ENCODE results near the gene ATOH8. TPM values are rescaled to one million over a fixed set of nuclear protein-coding genes. Genes with fewer than 3 reads are reported as not detected.
A peak's percentile ranks its signal among the peaks of the same experiment; 100 is the strongest.

The ATOH8 gene
- total and polyA plus RNA-seq, 9 donors = 9.4 to 37.7 (median 29.6) TPM

DNA sequence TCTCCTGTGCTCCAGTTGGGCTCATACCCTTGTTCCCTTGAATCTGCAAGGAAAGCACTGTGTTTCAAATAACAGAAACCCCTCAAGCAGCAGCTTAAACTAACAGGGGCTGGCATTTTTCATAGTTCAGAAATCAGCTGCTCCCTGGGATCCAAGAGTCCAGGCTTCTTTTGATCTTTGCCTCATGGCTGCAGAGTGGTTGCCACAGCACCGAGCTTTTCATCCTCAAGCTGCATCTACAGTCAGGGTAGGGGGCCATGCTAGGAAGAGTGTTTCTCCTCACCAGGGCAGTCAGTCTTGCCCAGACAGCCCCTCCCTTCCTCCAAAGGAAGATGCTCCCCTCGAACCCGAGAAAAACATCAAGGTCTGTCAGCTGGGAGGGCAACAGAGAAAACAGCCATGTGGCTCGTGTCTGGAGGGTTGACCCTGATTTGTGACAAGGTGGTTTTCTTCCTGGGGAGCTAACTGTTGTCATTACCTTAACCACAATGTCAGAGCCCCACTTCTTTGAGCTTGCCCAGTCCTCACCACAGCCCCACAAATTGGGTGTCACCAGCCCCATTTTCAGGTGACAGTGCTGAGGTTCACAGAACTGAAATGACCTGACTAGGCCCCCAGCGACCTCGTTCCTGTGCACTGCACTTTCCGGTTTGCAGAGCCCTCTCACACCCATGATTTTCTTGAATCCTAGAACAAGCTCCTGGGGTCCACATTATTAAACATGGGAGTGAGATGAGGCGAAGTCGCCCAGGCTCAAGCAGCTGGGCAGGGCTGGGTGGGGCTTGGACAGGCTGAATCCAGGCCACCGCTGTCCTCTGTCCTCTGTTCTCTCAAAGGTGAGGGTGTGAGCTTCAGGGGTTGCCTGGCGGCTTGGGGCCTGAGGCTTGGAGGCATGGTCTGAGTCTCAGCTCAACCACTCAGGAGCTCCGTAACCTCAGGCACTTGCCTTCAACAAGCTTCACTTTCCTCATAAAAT is 21.9 kb downstream of the ATOH8 start:
- Histone ChIP-seq H3K9me3 (no peaks in the 10 kb centered on the region), H3K4me3 (no peak overlapping the region), H3K36me3 (no peaks in the 10 kb centered on the region), H3K4me1 (ENCODE audit: insufficient read depth) (peaks cover 57% of the 10 kb centered on the region), H3K27ac (no peak overlapping the region), H3K27me3 (no peaks in the 10 kb centered on the region)
- WGBS, 3 donors = 94 to 97% (median 95%) methylated on average over 12 of the region's 12 CpGs
- intact Hi-C loops (cut with DNase I) = no loop called here
- DNase-seq = no peak
- TF ChIP-seq, protein P1, sequence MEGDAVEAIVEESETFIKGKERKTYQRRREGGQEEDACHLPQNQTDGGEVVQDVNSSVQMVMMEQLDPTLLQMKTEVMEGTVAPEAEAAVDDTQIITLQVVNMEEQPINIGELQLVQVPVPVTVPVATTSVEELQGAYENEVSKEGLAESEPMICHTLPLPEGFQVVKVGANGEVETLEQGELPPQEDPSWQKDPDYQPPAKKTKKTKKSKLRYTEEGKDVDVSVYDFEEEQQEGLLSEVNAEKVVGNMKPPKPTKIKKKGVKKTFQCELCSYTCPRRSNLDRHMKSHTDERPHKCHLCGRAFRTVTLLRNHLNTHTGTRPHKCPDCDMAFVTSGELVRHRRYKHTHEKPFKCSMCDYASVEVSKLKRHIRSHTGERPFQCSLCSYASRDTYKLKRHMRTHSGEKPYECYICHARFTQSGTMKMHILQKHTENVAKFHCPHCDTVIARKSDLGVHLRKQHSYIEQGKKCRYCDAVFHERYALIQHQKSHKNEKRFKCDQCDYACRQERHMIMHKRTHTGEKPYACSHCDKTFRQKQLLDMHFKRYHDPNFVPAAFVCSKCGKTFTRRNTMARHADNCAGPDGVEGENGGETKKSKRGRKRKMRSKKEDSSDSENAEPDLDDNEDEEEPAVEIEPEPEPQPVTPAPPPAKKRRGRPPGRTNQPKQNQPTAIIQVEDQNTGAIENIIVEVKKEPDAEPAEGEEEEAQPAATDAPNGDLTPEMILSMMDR (IDR thresholded peaks at IDR 0.05) = no peak
- TF ChIP-seq POLR2A (IDR thresholded peaks at IDR 0.05) (no peak), EP300 (IDR thresholded peaks at IDR 0.05) (no peak)

DNA sequence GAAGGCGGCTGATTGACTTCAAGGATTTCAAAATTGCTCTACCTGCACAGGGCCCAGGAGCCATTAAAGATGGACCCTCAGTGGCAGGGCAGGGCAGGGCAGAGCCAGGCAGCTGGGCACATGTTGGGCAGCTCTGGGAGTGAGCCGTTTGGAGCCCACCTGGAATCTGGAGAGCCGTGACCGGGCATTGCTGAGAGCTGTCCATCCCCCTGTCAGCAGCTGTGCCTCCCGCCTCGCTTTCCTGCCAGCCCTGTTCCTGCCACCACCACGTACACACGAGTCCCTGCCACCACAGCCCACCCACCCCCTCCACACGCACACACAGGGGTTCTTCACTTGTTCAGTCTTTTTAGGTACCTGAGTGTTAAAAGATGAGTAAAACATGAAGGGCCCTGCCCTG is 22.9 kb downstream of the ATOH8 start:
- Histone ChIP-seq H3K4me3 (no peak overlapping the region), H3K36me3 (no peaks in the 10 kb centered on the region), H3K27me3 (no peaks in the 10 kb centered on the region), H3K9me3 (no peaks in the 10 kb centered on the region), H3K27ac (peak overlapping the region in 1 of 2 donors; percentile 4), H3K4me1 (ENCODE audit: insufficient read depth) (peaks cover 48% of the 10 kb centered on the region)
- no peak for DNase-seq
- TF ChIP-seq EP300 (IDR thresholded peaks at IDR 0.05) (no peak), POLR2A (IDR thresholded peaks at IDR 0.05) (no peak)
- TF ChIP-seq, protein P1 (IDR thresholded peaks at IDR 0.05) = no peak
- WGBS, 3 donors = 84 to 90% (median 90%) methylated on average over 9 of the region's 9 CpGs
- intact Hi-C loops (cut with DNase I) = no loop called here

DNA sequence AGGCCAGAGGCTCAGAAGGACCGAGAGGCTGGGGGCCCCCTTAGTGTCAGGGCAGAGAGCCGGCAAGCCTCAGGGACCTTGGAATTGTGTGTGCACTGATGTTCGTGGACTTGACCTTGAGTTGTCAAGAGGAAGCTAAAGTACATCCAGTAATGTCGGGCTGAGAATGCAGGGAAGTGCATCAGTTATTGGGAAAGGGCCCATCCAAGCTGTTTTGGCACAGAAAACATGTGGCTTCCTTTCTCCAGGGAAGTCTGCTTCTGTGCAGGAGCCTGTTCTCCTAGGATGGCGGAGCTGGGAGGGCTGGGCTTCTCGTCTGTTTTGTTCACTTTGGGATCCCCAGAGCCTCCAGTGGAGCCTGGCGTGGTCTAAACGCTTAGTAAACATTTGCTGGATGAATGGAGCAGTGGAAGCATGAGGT is 23.7 kb downstream of the ATOH8 start:
- Histone ChIP-seq H3K4me1 (ENCODE audit: insufficient read depth) (peaks cover 46% of the 10 kb centered on the region), H3K27ac (peak overlapping the region in 1 of 2 donors; percentile 4), H3K27me3 (no peaks in the 10 kb centered on the region), H3K36me3 (no peaks in the 10 kb centered on the region), H3K9me3 (no peaks in the 10 kb centered on the region), H3K4me3 (no peak overlapping the region)
- WGBS, 3 donors = 10 to 21% (median 12%) methylated on average over 8 of the region's 8 CpGs
- intact Hi-C loops (cut with DNase I) = no loop called here
- peak; percentile 61 to 82 (median 73) for DNase-seq
- no peak for TF ChIP-seq EP300 (IDR thresholded peaks at IDR 0.05)
- TF ChIP-seq, protein P1 (IDR thresholded peaks at IDR 0.05) = no peak
- no peak for TF ChIP-seq POLR2A (IDR thresholded peaks at IDR 0.05)

DNA sequence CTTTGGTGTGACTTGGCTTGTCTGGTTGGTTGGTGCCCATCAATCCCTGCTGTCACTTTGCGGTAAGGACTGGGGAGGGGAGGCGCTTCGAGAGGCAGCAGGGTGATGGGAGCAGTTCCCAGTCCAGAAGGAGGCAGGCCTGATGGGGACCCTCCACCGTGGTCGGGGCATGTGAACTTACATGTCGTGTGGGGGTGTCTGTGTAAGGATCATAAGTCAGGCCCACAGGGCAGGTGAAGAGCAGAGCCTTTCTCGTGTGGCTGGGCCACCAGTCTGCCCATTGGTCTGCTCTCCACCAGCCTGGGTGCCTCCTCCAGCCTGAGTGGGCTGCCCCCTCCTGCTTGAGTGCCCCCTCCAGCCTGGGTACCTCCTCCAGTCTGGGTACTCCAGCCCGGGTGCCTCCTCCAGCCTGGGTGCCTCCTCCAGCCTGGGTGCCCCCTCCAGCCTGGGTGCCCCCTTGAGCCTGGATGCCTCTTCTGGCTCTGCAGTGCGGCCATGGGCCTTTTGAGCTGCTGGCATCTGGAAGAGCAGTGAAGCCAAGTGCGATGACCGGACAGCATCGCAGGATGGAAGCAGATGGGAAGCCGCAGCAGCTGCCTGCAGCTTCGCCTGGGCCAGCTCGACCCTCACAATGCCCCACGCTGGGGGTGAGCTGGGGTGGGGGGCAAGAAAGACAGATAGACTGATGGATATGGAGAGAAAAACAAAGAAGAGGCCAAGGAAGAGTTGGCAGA is 25.0 kb downstream of the ATOH8 start:
- H3K27me3 ChIP-seq = no peaks in the 10 kb centered on the region
- intact Hi-C loops (cut with DNase I) = no loop called here
- 78 to 92% (median 81%) methylated on average over 16 of the region's 16 CpGs for WGBS, 3 donors
- H3K27ac ChIP-seq = no peak overlapping the region
- peaks cover 36% of the 10 kb centered on the region for H3K4me1 ChIP-seq (ENCODE audit: insufficient read depth)
- TF ChIP-seq, protein P1 (IDR thresholded peaks at IDR 0.05) = no peak
- TF ChIP-seq POLR2A (IDR thresholded peaks at IDR 0.05) (no peak), EP300 (IDR thresholded peaks at IDR 0.05) (no peak)
- no peak overlapping the region for H3K4me3 ChIP-seq
- peak in 1 of 5 donors; percentile 30 for DNase-seq
- no peaks in the 10 kb centered on the region for H3K36me3 ChIP-seq
- H3K9me3 ChIP-seq = no peaks in the 10 kb centered on the region
